Measurements from ENCODE around the gene INTS12.

DNA sequence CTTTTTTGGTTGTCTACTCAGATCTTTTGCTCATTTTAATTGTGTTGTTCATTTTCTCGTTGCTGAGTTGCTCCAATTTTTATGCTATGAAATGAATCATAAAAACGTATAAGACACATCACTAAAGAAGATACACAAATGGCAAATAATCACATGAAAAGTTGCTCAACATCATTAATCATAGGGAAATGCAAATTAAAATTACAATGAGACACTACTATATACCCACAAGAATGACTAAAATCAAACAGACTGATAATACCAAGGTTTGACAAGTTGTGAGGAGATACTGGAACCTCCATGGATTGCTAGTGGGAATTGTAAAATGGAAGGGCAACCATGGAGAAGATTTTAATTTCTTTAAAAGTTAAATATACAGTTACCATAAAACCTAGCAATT lies 17.1 kb upstream of the INTS12 start:
- TF ChIP-seq, protein P1, sequence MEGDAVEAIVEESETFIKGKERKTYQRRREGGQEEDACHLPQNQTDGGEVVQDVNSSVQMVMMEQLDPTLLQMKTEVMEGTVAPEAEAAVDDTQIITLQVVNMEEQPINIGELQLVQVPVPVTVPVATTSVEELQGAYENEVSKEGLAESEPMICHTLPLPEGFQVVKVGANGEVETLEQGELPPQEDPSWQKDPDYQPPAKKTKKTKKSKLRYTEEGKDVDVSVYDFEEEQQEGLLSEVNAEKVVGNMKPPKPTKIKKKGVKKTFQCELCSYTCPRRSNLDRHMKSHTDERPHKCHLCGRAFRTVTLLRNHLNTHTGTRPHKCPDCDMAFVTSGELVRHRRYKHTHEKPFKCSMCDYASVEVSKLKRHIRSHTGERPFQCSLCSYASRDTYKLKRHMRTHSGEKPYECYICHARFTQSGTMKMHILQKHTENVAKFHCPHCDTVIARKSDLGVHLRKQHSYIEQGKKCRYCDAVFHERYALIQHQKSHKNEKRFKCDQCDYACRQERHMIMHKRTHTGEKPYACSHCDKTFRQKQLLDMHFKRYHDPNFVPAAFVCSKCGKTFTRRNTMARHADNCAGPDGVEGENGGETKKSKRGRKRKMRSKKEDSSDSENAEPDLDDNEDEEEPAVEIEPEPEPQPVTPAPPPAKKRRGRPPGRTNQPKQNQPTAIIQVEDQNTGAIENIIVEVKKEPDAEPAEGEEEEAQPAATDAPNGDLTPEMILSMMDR (IDR thresholded peaks at IDR 0.05) = no peak
- no peak for TF ChIP-seq POLR2A (IDR thresholded peaks at IDR 0.05)

Data from esophagus squamous epithelium (tissue), 4 donors.